IMR-90 (cell line): ENCODE data around the gene MYO1D.

Source experiments
- CTCF ChIP-seq: conservative IDR thresholded peaks from 2 replicates; pipeline ENCODE4 v1.5.1; 2012; ENCODE audit warnings: mild to moderate bottlenecking, low read depth, low read length, improper control_type of control experiment
- ELK1 ChIP-seq: fragments of 150-350 bp; IDR thresholded peaks from 2 replicates; pipeline ENCODE4 v1.6.1; 2016; ENCODE audit warnings: low read depth, mild to moderate bottlenecking, low read length, moderate library complexity, borderline replicate concordance
- MAFK ChIP-seq: IDR thresholded peaks from 2 replicates; pipeline ENCODE4 v1.6.1; 2012; ENCODE audit warnings: low read depth, low read length, improper control_type of control experiment
- MXI1 ChIP-seq: IDR thresholded peaks from 2 replicates; pipeline ENCODE4 v1.6.1; 2012; ENCODE audit warnings: low read depth, mild to moderate bottlenecking, low read length, moderate library complexity, borderline replicate concordance
- NFE2L2 ChIP-seq: fragments of 150-350 bp; IDR thresholded peaks from 2 replicates; pipeline ENCODE4 v1.6.1; 2016; ENCODE audit warnings: low read depth, mild to moderate bottlenecking, low read length
- POLR2A ChIP-seq: IDR thresholded peaks from 2 replicates; pipeline ENCODE4 v1.6.1; 2012; ENCODE audit warnings: mild to moderate bottlenecking, low read depth, low read length
- RAD21 ChIP-seq: IDR thresholded peaks from 2 replicates; pipeline ENCODE4 v1.6.1; 2012; ENCODE audit warnings: low read length, improper control_type of control experiment
- RFX5 ChIP-seq: IDR thresholded peaks from 2 replicates; pipeline ENCODE4 v1.8.0; 2012; ENCODE audit warnings: low read depth, mild to moderate bottlenecking, low read length, moderate library complexity
- SMC3 ChIP-seq: fragments of 150-350 bp; IDR thresholded peaks from 2 replicates; pipeline ENCODE4 v1.6.1; 2016; ENCODE audit warnings: low read depth, mild to moderate bottlenecking, antibody characterized with exemption, low read length, moderate library complexity
- USF2 ChIP-seq: fragments of 150-350 bp; IDR thresholded peaks from 2 replicates; pipeline ENCODE4 v1.6.1; 2017; ENCODE audit warnings: mild to moderate bottlenecking, antibody characterized with exemption, low read length, low read depth

- TF ChIP-seq CTCF (no peak), POLR2A (no peak), RAD21 (no peak), USF2 (no peak), MAFK (no peak), NFE2L2 (no peak), RFX5 (no peak), MXI1 (no peak), SMC3 (no peak), ELK1 (no peak)
Observed at GRCh38 chr17:32602396-32602795, 274.5 kb downstream of the MYO1D start.
